Sigmoid colon (tissue), 4 donors: ENCODE data around the gene RSPRY1.

Experiments
- CTCF ChIP-seq, 4 experiments: fragments of 450-650 bp in 3 of 4; fragments of 200-600 bp in 1 of 4; IDR thresholded peaks; one replicate each; pipeline ENCODE4 v1.5.1; 2016 to 2019; ENCODE audit warnings: antibody characterized with exemption in 4 of 4, mild to moderate bottlenecking in 3 of 4, moderate library complexity in 2 of 4
- POLR2A ChIP-seq, 2 donors: fragments of 450-650 bp; IDR thresholded peaks; one replicate each; pipeline ENCODE4 v1.6.1; 2016; ENCODE audit warnings: antibody characterized with exemption in 2 of 2, mild to moderate bottlenecking in 2 of 2, moderate library complexity in 2 of 2
- POLR2AphosphoS5 ChIP-seq, 4 donors: sonication (generic); formaldehyde crosslinking; IDR thresholded peaks; one replicate each; pipeline ENCODE4 v1.6.1; 2017; ENCODE audit warnings: antibody characterized with exemption in 4 of 4

GRCh38 chr16:57261806-57262205, 75.7 kb downstream of the RSPRY1 start:
- no peak for TF ChIP-seq POLR2A (IDR thresholded peaks at IDR 0.05)
- no peak for TF ChIP-seq POLR2AphosphoS5 (IDR thresholded peaks at IDR 0.05)
- TF ChIP-seq CTCF (IDR thresholded peaks at IDR 0.05), result no peak
